H9 (cell line): ENCODE measurements around the gene HEATR9. TPM values are rescaled to one million over a fixed set of nuclear protein-coding genes. Genes with fewer than 3 reads are reported as not detected.

ENCODE experiments used
- DNase-seq: peaks from one replicate; pipeline ENCODE4 v3.0.0-alpha.2; 2017
- H2AFZ ChIP-seq: one replicate; pipeline ENCODE4 v1.6.1; 2013; ENCODE audit warnings: mild to moderate bottlenecking, low read length, control low read depth, moderate library complexity
- H2AK5ac ChIP-seq: 2 replicates; pipeline ENCODE4 v1.6.1; 2013; ENCODE audit warnings: low read length, control low read depth, mixed read lengths; ENCODE audit not compliant: insufficient read length
- H2BK120ac ChIP-seq: one replicate; pipeline ENCODE4 v1.6.1; 2013; ENCODE audit warnings: low read depth, mild to moderate bottlenecking, low read length, control low read depth, inconsistent platforms; ENCODE audit not compliant: poor library complexity, severe bottlenecking
- H2BK12ac ChIP-seq: 2 replicates; pipeline ENCODE4 v1.6.1; 2013; ENCODE audit warnings: low read length, control low read depth, mixed read lengths, low read depth; ENCODE audit not compliant: insufficient read length
- H2BK15ac ChIP-seq: 2 replicates; pipeline ENCODE4 v1.6.1; 2013; ENCODE audit warnings: low read depth, low read length, control low read depth
- H2BK20ac ChIP-seq: one replicate; pipeline ENCODE4 v1.6.1; 2013; ENCODE audit warnings: low read depth, mild to moderate bottlenecking, low read length, control low read depth, inconsistent platforms; ENCODE audit not compliant: poor library complexity, severe bottlenecking
- H2BK5ac ChIP-seq: 2 replicates; pipeline ENCODE4 v1.6.1; 2013; ENCODE audit warnings: low read length, control low read depth, mixed read lengths; ENCODE audit not compliant: insufficient read length
- H3K14ac ChIP-seq: 2 replicates; pipeline ENCODE4 v1.6.1; 2013; ENCODE audit warnings: low read length, control low read depth; ENCODE audit not compliant: insufficient read depth
- H3K18ac ChIP-seq: 2 replicates; pipeline ENCODE4 v1.6.1; 2013; ENCODE audit warnings: low read depth, mild to moderate bottlenecking, mixed read lengths, low read length, control low read depth; ENCODE audit not compliant: insufficient read length
- H3K23ac ChIP-seq: 2 replicates; pipeline ENCODE4 v1.6.1; 2013; ENCODE audit warnings: low read length, control low read depth, mixed read lengths, low read depth; ENCODE audit not compliant: insufficient read length
- H3K23me2 ChIP-seq: 2 replicates; pipeline ENCODE4 v1.6.1; 2013; ENCODE audit warnings: low read depth, mild to moderate bottlenecking, mixed read lengths, low read length, control low read depth; ENCODE audit not compliant: insufficient read length, poor library complexity, severe bottlenecking
- H3K27ac ChIP-seq: 2 replicates; pipeline ENCODE4 v1.5.1; 2013; ENCODE audit warnings: low read length, control low read depth, mixed read lengths, low read depth; ENCODE audit not compliant: insufficient read length
- H3K27me3 ChIP-seq: 2 replicates; pipeline ENCODE4 v1.6.1; 2013; ENCODE audit warnings: low read length, control low read depth, inconsistent platforms; ENCODE audit not compliant: insufficient read depth
- H3K4ac ChIP-seq: 2 replicates; pipeline ENCODE4 v1.6.1; 2013; ENCODE audit warnings: low read depth, mild to moderate bottlenecking, control low read depth, inconsistent platforms, low read length, moderate library complexity
- H3K4me1 ChIP-seq: 2 replicates; pipeline ENCODE4 v1.6.1; 2013; ENCODE audit warnings: low read length, control low read depth, inconsistent platforms; ENCODE audit not compliant: insufficient read depth
- H3K4me2 ChIP-seq: 2 replicates; pipeline ENCODE4 v1.6.1; 2013; ENCODE audit warnings: low read length, control low read depth, mixed read lengths; ENCODE audit not compliant: insufficient read length, insufficient read depth
- H3K56ac ChIP-seq: 2 replicates; pipeline ENCODE4 v1.6.1; 2013; ENCODE audit warnings: low read depth, mild to moderate bottlenecking, mixed read lengths, low read length, control low read depth; ENCODE audit not compliant: insufficient read length
- H3K79me1 ChIP-seq: 2 replicates; pipeline ENCODE4 v1.6.1; 2013; ENCODE audit warnings: low read depth, mild to moderate bottlenecking, moderate library complexity, low read length, control low read depth, inconsistent platforms; ENCODE audit not compliant: insufficient read depth, poor library complexity, severe bottlenecking
- H3K79me2 ChIP-seq: 2 replicates; pipeline ENCODE4 v1.6.1; 2013; ENCODE audit warnings: low read length, control low read depth, inconsistent platforms; ENCODE audit not compliant: insufficient read depth
- H3K9ac ChIP-seq: 2 replicates; pipeline ENCODE4 v1.6.1; 2013; ENCODE audit warnings: low read length, control low read depth, mixed read lengths; ENCODE audit not compliant: insufficient read length; ENCODE audit errors: extremely low read depth
- H3K9me3 ChIP-seq: one replicate; pipeline ENCODE4 v1.6.1; 2013; ENCODE audit warnings: low read depth, low read length, inconsistent platforms; ENCODE audit not compliant: control insufficient read depth
- H3T11ph ChIP-seq: one replicate; pipeline ENCODE4 v1.6.1; 2013; ENCODE audit warnings: mild to moderate bottlenecking, low read length, control low read depth, inconsistent platforms
- H4K20me1 ChIP-seq: one replicate; pipeline ENCODE4 v1.6.1; 2013; ENCODE audit not compliant: control insufficient read depth, insufficient read length, insufficient read depth
- H4K5ac ChIP-seq: 2 replicates; pipeline ENCODE4 v1.6.1; 2013; ENCODE audit warnings: low read depth, mild to moderate bottlenecking, mixed read lengths, low read length, control low read depth; ENCODE audit not compliant: insufficient read length
- H4K8ac ChIP-seq: replicated peaks from 2 replicates; pipeline ENCODE4 v1.6.1; 2013; ENCODE audit warnings: low read length, control low read depth, mixed read lengths, low read depth; ENCODE audit not compliant: insufficient read length
- H4K91ac ChIP-seq: 2 replicates; pipeline ENCODE4 v1.6.1; 2013; ENCODE audit warnings: low read depth, mild to moderate bottlenecking, moderate library complexity, mixed read lengths, low read length, control low read depth; ENCODE audit not compliant: insufficient read length
- H3K27ac Mint-ChIP-seq, 3 experiments: 2 replicates in 2 of 3; 3 replicates in 1 of 3; pipeline ENCODE4 v1.8.0; 2020 to 2021; ENCODE audit warnings: mixed read lengths in 3 of 3, mild to moderate bottlenecking in 1 of 3, moderate library complexity in 1 of 3
- H3K27me3 Mint-ChIP-seq: 2 replicates; pipeline ENCODE4 v1.8.0; 2021; ENCODE audit warnings: low read depth, mild to moderate bottlenecking, moderate library complexity, mixed read lengths
- H3K36me3 Mint-ChIP-seq, 3 experiments: 2 replicates in 2 of 3; 3 replicates in 1 of 3; pipeline ENCODE4 v1.8.0; 2020 to 2021; ENCODE audit warnings: low read depth in 3 of 3, mixed read lengths in 3 of 3; ENCODE audit not compliant: insufficient read depth in 1 of 3
- H3K4me1 Mint-ChIP-seq, 2 experiments: 2 replicates each; pipeline ENCODE4 v1.8.0; 2020; ENCODE audit warnings: mixed read lengths in 2 of 2
- H3K4me3 Mint-ChIP-seq, 2 experiments: 2 replicates in 1 of 2; 3 replicates in 1 of 2; pipeline ENCODE4 v1.8.0; 2020 to 2021; ENCODE audit warnings: mild to moderate bottlenecking in 2 of 2, mixed read lengths in 2 of 2, moderate library complexity in 1 of 2
- H3K9me3 Mint-ChIP-seq, 2 experiments: 2 replicates in 1 of 2; 3 replicates in 1 of 2; pipeline ENCODE4 v1.8.0; 2020; ENCODE audit warnings: mild to moderate bottlenecking in 2 of 2, mixed read lengths in 2 of 2, moderate library complexity in 1 of 2
- CTCF ChIP-seq: fragments of 200-600 bp; sonication (generic); conservative IDR thresholded peaks from 3 replicates; pipeline ENCODE4 v1.8.0; 2021; ENCODE audit warnings: antibody characterized with exemption, mild to moderate bottlenecking
- WGBS: extraction: QIAGEN DNeasy Blood & Tissue Kit; methylation state at CpG from one replicate; pipeline ENCODE4 v1.1.7; 2013; ENCODE audit warnings: missing lambda C conversion rate, low lambda C conversion rate, mixed read lengths; ENCODE audit not compliant: insufficient read length; ENCODE audit errors: extremely low coverage; 5-methylcytosine and 5-hydroxymethylcytosine counted together
- total RNA-seq: library from RNA; stranded (reverse); gene quantifications from 2 replicates; pipeline ENCODE4 v1.2.1, GENCODE V29; 2021

Gene HEATR9
- total RNA-seq, 1 experiment from 2014 or later: not detected

GRCh38 chr17:35901631-35902175 lies 33.0 kb upstream of the HEATR9 start:
- Mint-ChIP-seq H3K27ac (no peak overlapping the region), H3K27me3 (peaks cover 2% of the 10 kb centered on the region; the same call in 1 of the 2 replicates)

More at GRCh38 chr17:35901631-35902175, 33.0 kb upstream of the HEATR9 start:
- Histone ChIP-seq H3K14ac (no peak overlapping the region), H3K23me2 (no peaks in the 10 kb centered on the region), H3K56ac (no peak overlapping the region), H3K4me1 (no peaks in the 10 kb centered on the region), H3K27ac (no peak overlapping the region), H3K18ac (no peak overlapping the region), H4K5ac (no peak overlapping the region), H3K9me3 (no peaks in the 10 kb centered on the region), H2BK12ac (no peak overlapping the region), H2AK5ac (no peak overlapping the region), H4K20me1 (no peaks in the 10 kb centered on the region), H3K27me3 (no peaks in the 10 kb centered on the region), H4K91ac (no peak overlapping the region), H2BK120ac (no peak overlapping the region), H3K79me1 (no peaks in the 10 kb centered on the region), H3K23ac (no peak overlapping the region), H4K8ac (no peak overlapping the region), H3K4me2 (no peak overlapping the region), H2BK15ac (no peak overlapping the region), H2BK5ac (no peak overlapping the region), H3K9ac (no peak overlapping the region), H3K4ac (no peak overlapping the region), H2BK20ac (no peak overlapping the region), H2AFZ (no peak overlapping the region), H3T11ph (no peak overlapping the region), H3K79me2 (no peaks in the 10 kb centered on the region)
- Mint-ChIP-seq H3K4me1 (peaks cover 0 to 3% of the 10 kb centered on the region in 2 experiments; a peak in 3 of 4 replicates), H3K4me3 (no peak overlapping the region), H3K36me3 (no peaks in the 10 kb centered on the region; a peak in 1 of 7 replicates), H3K9me3 (peaks cover 7% of the 10 kb centered on the region in 2 experiments; a peak in 3 of 5 replicates)
- DNase-seq: no peak
- WGBS: no CpG with 5 or more reads among the region's 9 CpGs
- TF ChIP-seq CTCF: no peak
